D341Med (cell line): ENCODE data around the gene SELP.
A peak's percentile ranks its signal among the peaks of the same experiment; 100 is the strongest.

ENCODE experiments used
- DNase-seq: peaks from one replicate; pipeline ENCODE4 v3.0.0; 2012; ENCODE audit warnings: low spot score

Gene SELP

DNA sequence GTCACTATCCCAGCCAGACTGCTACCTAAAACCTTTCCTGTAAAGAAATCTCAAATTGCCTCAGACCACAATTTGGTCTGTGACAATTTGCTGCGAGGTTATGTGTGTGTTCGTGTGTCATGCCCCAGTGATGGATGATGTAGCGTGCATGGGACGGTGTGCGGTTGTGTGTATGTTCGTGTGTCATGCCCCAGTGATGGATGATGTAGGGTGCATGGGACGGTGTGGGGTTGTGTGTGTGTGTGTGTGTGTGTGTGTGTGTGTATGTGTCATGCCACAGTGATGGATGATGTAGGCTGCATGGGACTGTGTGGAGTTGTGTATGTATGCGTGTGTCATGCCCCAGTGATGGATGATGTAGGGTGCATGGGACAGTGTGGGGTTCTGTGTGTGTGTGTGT is 9.4 kb downstream of the SELP start:
- no peak for DNase-seq

DNA sequence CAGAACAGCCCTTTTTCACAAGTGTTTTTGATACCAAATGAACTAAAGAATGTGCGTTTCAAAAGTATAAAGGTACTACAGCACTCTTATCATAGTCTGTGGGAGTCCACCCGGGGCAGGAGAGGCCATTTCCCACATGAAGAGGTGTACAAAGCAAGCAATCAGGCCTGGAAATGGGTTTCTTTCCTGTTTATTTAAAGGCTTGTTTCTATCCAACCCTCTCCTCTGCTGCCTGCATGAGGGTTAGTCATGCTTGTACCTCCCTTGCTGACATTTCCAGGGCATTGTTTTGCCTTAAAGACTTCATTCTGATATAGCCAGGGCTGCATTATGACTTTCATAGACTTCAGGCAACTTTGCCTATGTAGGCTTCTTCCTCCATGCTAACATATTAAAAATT is 11.6 kb downstream of the SELP start:
- DNase-seq: no peak

DNA sequence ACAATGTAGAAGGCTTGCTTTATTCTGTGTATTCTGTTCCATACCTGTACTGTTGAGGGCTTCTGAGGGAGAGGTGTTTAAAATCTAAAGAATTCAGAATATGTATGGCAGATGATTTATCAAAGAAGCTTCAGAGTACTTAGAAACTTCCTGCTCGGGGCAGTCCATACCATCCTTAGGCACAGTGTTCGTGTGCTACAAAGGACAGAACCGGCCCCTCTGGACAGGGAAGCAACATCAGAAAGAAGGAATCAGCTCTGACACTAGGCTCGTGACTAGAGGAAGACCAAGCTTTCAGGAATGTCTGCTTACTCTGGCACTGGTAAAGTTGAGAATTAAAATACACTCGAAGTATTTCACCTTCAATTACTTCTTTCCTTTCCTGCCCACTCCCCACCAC is 14.1 kb downstream of the SELP start:
- no peak for DNase-seq

DNA sequence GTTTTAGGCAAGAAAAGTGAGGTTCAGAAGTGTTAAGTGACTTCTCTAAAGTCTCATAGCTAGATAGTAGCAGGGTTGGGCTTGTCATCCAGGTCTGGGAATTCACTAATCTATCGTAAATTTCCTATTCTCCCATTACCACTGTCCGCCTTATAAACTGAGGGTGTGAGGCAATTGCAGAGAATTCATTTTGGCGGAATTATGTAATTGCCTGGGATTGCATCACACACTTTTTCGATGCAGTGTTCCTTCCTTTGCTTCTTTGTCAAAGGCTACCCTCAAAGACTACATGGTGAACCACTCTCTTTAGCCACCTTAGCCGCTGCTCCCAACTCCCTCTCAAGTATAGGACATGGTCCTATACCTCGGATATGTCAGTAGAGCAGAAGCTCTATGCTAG is 19.1 kb downstream of the SELP start:
- DNase-seq: no peak

DNA sequence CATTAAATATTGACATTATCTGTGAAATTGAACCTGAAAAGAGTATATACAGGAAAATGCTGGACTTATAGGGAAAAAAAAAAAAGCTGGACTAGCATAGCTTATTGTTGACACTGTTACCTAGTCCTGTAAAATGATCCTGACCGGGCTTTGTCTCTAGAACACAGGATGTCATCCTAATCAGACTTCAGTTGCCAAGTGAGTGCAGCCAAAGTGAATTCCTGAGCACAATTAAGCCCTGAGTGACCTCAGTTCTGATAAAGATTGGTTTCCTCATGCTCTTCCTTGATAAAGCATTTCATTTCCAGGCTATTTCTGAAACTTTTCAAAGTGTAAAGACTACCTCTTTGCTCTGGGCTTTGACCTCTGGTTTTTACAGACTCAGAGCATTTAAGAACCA is 19.8 kb downstream of the SELP start:
- DNase-seq: no peak

DNA sequence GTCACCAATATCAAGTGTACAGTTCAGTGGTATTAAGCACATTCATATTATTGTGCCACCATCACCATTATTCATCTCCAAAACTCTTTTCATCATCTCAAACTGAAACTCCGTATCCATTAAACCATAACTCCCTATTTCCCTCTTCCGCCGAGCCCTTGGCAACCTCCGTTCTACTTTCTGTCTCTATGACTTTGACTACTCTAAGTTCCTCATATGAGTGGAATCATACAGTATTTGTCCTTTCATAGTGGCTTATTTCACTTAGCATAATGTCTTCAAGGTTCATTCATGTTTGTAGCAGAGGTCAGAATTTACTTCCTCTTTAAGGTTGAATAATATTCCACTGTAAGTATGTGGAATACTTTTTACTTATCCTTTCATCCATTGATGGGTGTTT is 21.7 kb downstream of the SELP start:
- DNase-seq: no peak

DNA sequence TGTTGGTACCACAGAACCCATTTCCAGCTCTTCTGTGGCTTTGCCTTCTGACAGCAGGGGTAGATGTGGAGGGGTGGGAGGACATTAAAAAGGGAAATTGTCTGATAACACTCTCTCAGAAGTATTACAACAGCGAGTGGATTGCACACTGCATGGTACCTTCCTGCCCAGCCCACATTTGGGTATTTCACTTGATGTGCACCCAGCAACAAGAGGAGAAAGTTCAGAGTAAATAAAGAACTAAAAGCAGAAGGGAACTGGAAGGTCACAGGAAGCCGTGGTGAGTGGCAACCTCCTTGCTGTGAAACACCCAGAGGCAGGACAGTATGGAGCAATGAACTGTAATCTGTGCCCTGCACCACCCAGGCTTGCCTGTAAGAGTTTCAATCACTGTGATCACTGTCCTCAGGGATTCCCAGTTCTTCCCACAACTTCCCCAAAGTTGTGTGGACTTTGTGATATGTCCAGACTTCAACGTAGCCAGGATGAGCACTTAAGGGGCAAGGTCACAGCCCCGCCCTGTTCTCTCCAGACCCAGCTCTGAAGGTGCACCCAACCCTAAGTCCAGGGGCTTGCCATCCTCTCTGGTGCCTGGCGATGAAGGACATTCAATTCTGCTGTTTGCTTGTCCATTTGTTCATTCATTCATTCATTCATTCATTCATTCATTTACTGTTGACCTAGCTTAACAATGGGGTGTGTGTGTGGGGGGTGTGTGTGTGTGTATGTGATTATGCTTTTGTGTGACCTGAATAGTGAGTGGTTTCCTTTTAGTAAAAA is 25.0 kb downstream of the SELP start:
- no peak for DNase-seq

DNA sequence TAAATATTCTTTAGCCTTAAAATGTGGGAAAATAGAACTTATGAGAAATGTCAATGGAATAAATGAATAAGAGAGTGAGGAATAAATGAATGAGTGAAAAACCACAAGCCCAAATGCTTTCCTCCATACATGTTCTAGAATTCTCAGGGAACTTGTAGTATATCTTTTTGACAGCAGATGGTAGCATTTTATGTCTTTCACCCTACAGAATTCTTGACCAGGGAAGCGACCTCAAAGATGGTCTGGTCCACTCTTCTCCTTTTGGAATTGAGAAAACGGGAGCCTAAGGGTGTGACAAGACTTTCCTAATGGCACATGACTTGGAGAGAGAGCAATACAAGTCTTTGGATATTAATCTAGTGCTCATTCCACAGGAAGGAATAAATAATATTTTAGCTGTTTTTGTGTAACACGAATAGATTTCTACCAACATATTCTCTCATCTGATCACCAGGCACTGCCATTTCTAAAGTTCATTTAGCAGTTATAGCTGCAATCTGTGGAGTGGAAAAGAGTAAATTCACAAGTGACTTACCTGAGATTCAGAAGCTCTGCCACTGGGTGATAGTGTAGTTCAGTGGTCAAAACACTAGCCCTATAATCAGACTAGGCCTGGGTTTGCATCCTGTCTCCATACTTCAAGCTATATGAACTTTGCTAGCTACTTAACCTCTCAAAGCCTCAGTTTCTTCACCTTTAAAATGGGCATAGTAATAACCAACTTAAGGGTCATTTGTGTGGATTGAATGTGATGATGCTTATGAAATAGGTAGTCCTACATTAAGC is 28.6 kb downstream of the SELP start:
- peak; percentile 56 for DNase-seq

DNA sequence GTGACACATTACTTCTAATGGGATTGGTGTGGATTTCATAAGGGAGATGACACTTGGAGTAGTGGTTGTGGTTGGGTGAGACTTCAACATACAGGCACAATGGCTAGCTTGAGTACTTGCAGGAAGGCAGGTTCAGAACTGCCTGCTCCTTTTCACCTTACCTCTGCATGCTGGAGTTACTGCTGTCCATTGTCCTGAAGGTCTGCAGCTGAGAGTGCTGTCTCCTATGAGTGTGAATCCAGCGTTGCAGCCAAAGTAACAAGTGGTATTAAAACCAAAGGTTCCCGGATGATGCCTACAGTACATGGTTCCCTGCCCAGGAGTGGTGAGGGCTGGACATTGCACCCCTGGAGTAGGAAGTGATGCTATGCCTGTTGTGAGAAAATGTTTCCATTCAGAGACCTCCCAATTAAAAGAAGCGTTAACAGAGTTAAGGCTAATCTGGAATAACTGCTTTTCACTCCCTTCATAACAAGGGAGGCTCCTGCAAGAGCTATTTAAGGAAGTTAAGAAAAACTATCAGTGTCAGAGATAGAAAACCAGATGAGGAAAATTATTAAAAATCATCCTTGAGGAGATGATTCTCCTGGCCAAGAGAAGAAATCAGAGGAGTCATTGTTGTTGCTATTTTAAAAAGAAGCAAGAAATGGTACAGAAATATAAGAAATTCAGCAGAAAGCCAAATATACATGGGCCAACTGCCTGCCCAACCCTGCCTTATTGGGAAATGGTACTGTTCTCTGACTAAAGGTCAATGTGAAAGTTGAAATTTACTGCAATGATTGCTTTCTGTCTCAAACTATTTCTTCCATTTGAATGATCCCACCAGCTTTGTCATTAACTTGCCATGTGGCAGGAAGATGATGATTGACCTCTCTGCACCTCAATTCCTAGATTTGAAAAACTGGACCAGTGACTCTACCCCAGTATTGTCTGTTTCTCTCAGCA is 33.9 kb downstream of the SELP start:
- no peak for DNase-seq

DNA sequence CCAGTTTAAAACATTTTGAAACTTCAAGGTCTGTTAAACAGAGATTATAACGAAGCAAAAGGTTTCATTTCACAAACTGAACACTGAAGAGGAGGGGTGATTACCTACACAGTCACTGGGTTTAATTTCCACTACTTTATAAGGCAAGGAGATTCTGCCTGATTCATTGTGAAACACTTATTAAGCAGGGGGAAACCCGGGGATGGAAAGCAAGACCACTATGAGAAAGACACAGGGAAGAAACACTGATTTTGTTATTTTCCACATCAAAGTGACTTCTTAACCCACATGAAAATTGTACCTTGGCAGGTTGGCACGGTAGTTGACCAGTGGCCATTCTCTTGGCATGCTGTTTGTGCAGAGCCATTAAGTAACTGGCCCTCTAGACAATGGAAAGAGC is 35.5 kb downstream of the SELP start:
- DNase-seq: no peak

DNA sequence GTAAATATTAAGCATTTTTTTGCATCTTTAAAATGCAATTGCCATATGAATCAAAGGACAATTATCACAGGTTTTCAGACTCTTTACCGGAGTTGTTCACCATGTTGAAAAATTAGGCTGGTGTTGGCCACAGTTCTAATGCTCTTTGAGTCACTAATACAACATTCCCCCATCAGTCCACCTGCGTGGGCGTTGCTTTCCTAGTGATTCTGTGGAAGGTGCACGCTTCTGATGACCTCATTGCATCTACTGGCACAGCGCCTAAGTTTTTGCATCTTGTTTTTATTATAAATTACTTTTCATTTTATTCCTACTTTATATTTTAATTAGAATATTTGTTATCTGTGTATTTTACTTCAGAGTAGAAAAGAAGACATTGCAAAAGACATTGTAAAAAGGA is 39.0 kb downstream of the SELP start:
- no peak for DNase-seq

DNA sequence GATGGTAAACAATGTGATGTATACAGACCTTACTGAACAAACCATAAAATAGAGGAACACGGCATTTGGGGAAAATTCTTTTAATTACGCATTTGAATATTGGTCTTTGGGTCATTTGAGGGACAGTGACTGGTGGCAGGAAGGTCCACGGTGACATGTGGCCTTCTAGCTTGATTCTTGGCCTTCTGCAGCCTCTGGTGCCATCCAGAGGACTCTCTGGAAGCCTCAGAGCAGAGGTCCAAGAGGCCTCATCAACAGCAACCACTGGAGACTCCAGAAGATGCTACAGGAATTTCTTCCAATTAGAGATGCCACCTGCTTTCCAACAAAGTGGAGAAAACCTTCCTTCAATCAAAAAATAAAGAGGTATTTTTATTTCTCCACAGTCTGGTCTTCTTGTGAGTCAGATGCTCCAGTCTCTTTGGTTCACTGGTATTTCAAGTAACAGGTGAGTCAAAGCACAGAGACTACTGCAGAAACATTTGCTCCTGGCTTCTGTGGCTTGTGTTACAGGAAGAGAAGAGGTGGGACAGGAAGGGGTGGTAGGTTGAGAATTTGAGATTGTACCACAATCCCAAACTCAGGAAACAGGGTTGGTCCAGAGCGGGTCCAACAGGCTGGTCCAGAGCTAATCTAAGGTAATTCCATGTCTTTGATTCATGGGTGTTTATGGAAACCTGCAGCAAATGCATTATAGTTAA is 41.0 kb downstream of the SELP start:
- DNase-seq: no peak

DNA sequence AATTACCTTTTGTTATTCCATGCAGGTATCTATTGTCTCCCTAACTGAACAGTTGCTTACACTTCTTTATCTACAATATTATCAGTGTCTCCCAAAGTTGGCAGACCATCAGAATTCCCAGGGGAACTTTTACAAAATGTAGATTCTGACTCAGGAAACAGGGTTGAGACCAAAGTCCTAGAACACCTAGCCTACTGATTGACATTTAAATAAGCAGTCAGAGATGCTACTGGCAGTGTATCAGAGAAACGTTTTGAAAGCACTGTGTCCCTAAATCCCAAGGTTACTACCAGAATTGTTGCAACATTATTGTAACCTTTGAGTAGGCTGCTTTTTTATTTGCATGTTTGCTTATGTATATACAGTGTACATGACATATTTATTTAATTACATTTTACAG is 41.8 kb downstream of the SELP start:
- DNase-seq: no peak

DNA sequence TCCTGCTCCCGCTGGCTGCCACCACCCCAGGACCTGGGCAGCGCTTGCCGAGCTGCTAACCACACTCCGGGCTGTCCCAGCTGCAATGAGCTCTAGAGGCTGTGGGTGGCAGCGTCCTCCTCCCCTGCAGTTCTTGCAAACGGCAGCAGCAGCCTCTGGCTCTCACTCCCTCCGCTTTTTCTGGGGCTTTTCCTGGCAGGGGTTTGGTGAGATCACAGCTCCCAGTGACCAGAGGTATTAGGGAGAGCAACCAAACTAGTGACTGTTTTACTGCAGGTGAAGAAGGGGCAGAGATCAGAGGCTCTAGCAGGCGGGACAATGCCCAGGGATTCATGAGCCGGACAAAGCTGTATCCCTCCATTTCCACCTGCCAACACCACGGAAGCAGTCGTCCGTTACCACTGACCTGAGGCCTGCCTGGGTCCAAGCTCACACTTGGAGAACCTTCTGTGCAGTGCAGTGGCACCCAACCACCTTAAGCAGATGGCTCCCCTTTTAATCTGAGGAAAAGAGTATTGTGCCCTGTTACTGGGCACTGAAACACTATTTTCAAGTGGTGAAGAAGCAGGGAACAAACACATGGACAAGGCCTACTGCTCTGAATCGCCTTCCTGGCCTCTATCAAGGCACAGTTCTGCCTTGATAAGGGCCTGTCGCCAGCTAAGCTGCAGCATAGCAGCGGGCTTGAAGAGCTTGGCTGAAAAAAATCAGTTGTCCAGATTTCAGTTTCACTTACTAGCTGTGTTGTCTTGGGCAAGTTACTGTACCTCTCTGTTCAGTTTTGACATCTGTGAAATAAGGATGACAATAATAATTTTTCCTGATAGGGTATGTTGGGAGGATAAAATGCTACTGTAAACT is 43.3 kb downstream of the SELP start, which contains the start of gene F5:
Gene F5 (minus strand): TSS at position 87 of the 861 bp plus-strand sequence. CDS start 95 bp downstream, outside the sequence.
- peak; percentile 90 for DNase-seq

DNA sequence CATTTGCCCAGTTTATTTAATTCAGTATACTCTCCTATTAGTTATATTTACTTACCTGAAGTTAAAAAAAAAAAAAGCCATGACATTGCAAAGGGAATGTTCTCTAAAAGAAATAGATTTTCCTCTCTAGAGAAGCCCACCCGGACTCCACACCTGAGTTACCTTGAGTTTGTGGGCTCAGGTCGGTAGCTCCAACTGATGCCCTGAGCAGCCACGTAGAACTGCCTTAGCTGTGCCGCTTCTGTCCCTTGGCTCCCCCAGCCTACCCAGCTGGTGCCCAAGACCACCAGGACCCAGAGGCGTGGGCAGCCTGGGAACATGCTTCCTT is 43.9 kb downstream of the SELP start:
- DNase-seq: no peak

DNA sequence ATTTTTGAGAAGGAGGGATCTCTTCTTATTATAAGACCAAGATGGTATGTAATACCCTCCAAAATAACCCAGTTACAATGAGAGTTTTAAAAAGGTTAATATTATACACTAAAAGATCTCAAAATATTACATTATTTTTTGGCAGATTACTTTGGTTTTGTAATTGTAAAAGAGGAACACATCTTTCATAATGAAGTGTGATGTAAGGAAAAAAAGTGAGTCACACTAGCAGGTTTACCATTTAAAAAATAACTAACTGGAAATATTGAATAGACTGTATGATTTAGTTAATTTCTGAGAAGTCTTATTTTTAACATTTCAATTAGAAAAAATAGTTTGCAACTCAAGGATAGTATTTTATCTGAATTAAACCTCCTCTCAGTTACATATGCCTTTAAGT is 44.7 kb downstream of the SELP start:
- DNase-seq: no peak

DNA sequence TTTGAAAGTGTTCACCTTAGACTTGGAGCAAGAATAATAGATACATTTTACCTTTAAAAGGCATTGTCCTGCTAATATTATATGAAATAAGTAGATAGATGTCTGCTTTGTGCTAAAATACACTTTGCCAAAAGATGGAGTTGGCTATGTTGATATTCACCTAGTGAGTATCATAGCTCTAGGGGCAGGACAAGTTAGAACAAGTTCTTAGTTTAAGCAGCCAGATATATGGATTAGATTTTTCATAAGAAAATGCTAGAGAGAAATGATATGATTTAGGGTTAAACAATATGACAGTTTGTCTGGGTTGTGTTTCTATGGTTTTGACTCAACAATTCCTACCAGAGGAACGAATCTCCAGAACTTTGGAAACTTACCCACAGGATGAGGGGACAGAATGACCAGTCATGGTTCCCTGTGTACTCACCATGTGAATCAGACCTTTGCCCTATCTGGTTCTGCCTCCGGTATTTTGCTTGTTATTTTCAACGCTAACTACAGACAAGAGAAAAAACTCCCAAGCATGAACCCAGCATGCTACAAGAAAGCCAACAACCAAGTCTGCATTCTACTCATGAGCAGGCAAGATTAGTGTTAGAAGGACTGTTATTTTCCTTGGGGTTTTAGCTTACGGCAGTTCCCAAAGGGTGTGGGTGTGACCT is 45.3 kb downstream of the SELP start:
- no peak for DNase-seq

DNA sequence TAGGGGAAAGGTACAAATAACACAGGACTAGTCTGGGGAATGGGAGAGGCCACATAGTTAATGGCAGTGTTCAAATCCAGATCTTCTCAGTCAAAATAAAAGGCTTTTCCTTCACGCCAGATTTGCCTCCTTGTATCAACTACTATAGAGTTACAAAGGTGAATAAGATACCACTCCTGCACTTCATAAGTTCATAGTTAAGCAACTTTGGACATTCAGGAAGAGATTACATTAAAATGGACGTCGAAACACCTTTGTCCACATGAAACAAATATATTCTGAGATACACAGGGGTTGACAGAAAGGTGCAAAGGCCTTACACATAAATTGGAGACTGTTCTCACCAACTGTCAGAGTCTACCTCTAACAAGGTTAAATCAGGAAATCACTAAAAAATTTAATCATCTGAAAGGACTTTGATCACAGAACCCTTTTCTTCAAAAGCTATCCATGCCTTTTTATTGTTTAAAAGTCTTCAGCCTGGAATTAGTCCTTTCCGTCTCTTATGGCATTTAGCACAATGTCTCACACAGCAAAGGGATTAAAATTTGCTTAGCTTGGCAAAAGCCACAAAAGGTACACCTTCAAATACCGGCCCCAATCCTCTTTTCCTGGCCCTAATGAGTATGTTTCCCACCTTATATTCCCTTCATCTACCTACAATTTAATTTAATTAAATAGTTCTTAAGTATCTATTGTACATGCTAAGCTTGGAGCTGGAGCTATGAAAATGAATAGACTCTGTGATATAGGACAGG is 51.8 kb downstream of the SELP start:
- DNase-seq: no peak

DNA sequence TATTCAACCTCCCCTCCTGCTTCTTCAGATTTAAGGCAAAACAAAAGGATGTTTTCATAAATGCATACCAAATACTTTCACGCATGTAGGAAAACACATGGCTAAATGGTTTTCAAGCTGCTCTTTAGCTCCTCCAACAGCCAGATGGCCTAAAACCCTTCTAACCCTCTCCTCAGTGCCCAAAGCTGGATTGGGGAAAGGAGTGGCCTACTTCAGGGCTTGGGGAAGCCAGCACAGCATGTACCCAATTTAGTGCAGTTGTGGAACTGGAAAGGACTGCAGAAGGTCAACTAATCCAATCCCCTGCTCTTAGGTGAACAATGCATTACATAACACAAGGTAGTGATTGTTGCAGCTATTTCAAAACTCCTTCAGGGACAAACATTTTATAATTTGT is 53.0 kb downstream of the SELP start:
- no peak for DNase-seq
